HG03196 (cell line): Measurements from ENCODE around the gene KIRREL3.

Experiments used
- ATAC-seq: cut with Tn5 transposase; IDR thresholded peaks from one replicate; pipeline ENCODE4 v1.9.1; 2021; ENCODE audit not compliant: unreplicated experiment

The KIRREL3 gene

GRCh38 chr11:126433244-126433846 lies 567.2 kb downstream of the KIRREL3 start:
- no peak for ATAC-seq

- ATAC-seq: no peak
Observed at GRCh38 chr11:126432525-126432924, 568.0 kb downstream of the KIRREL3 start.

- no peak for ATAC-seq
Observed at GRCh38 chr11:126432065-126432461, 568.5 kb downstream of the KIRREL3 start.

GRCh38 chr11:126431401-126432064 lies 569.0 kb downstream of the KIRREL3 start:
- ATAC-seq: no peak

GRCh38 chr11:126430581-126431335 lies 569.8 kb downstream of the KIRREL3 start:
- no peak for ATAC-seq

- ATAC-seq: peak; percentile 86
Observed at GRCh38 chr11:126426820-126427749, 573.5 kb downstream of the KIRREL3 start.

- no peak for ATAC-seq
Observed at GRCh38 chr11:126426106-126426505, 574.5 kb downstream of the KIRREL3 start.

GRCh38 chr11:126424471-126425039 lies 576.0 kb downstream of the KIRREL3 start:
- ATAC-seq: no peak

GRCh38 chr11:126423743-126424142 lies 576.8 kb downstream of the KIRREL3 start:
- no peak for ATAC-seq

- ATAC-seq: no peak
Observed at GRCh38 chr11:126423154-126423553, 577.4 kb downstream of the KIRREL3 start.

- ATAC-seq: no peak
Observed at GRCh38 chr11:126422446-126422845, 578.1 kb downstream of the KIRREL3 start.

- no peak for ATAC-seq
Observed at GRCh38 chr11:126421271-126421671, 579.3 kb downstream of the KIRREL3 start.

- no peak for ATAC-seq
Observed at GRCh38 chr11:126420698-126421256, 579.8 kb downstream of the KIRREL3 start.

GRCh38 chr11:126419801-126420697 lies 580.5 kb downstream of the KIRREL3 start:
- peak; percentile 75 for ATAC-seq

GRCh38 chr11:126418887-126419286 lies 581.7 kb downstream of the KIRREL3 start:
- no peak for ATAC-seq

GRCh38 chr11:126417091-126417862 lies 583.3 kb downstream of the KIRREL3 start:
- no peak for ATAC-seq

GRCh38 chr11:126416542-126417090 lies 584.0 kb downstream of the KIRREL3 start:
- peak; percentile 80 for ATAC-seq
